IMR-90 (cell line): ENCODE results near the gene TRAP1. TPM values are rescaled to one million over a fixed set of nuclear protein-coding genes. Genes with fewer than 3 reads are reported as not detected.

ENCODE experiments used
- ATAC-seq: fragments of 200-7000 bp; cut with Tn5 transposase; 2 replicates; pipeline ENCODE4 v1.9.1; 2020; ENCODE audit warnings: low read depth, mild to moderate bottlenecking, moderate library complexity
- BruUV-seq: library from RNA; stranded (reverse); fragments of 400-500 nt; replicated peaks from 2 replicates; lab custom pipeline; 2021; lab: Mats Ljungman, UMichigan
- CTCF ChIA-PET: fragments of 300-600 bp; formaldehyde crosslinking; extraction: SDS; loops from one replicate; lab custom pipeline; 2021; ENCODE audit warnings: antibody characterized with exemption; lab: Yijun Ruan, JAX
- POLR2A ChIA-PET: fragments of 300-600 bp; sonication (Branson Sonifier 250); formaldehyde crosslinking; loops from one replicate; lab custom pipeline; 2022; ENCODE audit warnings: antibody characterized with exemption; ENCODE audit not compliant: unreplicated experiment; lab: Charles Lee
- DNase-seq: peaks from one replicate; pipeline ENCODE4 v3.0.0; 2013
- H2AFZ ChIP-seq: replicated peaks from 2 replicates; pipeline ENCODE3; 2013; ENCODE audit warnings: low read length, mild to moderate bottlenecking; ENCODE audit not compliant: poor library complexity
- H2AK5ac ChIP-seq: 2 replicates; pipeline ENCODE4 v1.6.1; 2013; ENCODE audit warnings: low read depth, low read length, inconsistent platforms
- H2AK9ac ChIP-seq: replicated peaks from 2 replicates; pipeline ENCODE3; 2013; ENCODE audit warnings: mild to moderate bottlenecking, low read depth, low read length, moderate library complexity; ENCODE audit not compliant: poor library complexity
- H2BK120ac ChIP-seq: 2 replicates; pipeline ENCODE4 v1.6.1; 2013; ENCODE audit warnings: low read depth, low read length, inconsistent platforms
- H2BK15ac ChIP-seq: 3 replicates; pipeline ENCODE4 v1.6.1; 2013; ENCODE audit warnings: low read depth, low read length, inconsistent platforms
- H2BK20ac ChIP-seq: 2 replicates; pipeline ENCODE4 v1.6.1; 2013; ENCODE audit warnings: low read depth, mild to moderate bottlenecking, inconsistent platforms, low read length, moderate library complexity
- H2BK5ac ChIP-seq: 2 replicates; pipeline ENCODE4 v1.6.1; 2013; ENCODE audit warnings: mild to moderate bottlenecking, low read depth, low read length, inconsistent platforms; ENCODE audit not compliant: poor library complexity, severe bottlenecking
- H3K14ac ChIP-seq: replicated peaks from 2 replicates; pipeline ENCODE4 v1.6.1; 2013; ENCODE audit warnings: low read depth, low read length, inconsistent platforms
- H3K18ac ChIP-seq: 2 replicates; pipeline ENCODE4 v1.6.1; 2013; ENCODE audit warnings: low read depth, low read length, control low read depth
- H3K23ac ChIP-seq: 2 replicates; pipeline ENCODE4 v1.6.1; 2013; ENCODE audit warnings: low read depth, low read length, inconsistent platforms
- H3K27ac ChIP-seq: 2 replicates; pipeline ENCODE4 v1.5.1; 2013; ENCODE audit warnings: mild to moderate bottlenecking, control low read depth, low read length; ENCODE audit not compliant: insufficient read depth
- H3K27me3 ChIP-seq: 2 replicates; pipeline ENCODE4 v1.6.1; 2013; ENCODE audit warnings: low read length; ENCODE audit not compliant: control insufficient read depth, insufficient read depth
- H3K36me3 ChIP-seq: 2 replicates; pipeline ENCODE4 v1.6.1; 2013; ENCODE audit warnings: low read length, mixed read lengths; ENCODE audit not compliant: control insufficient read depth, insufficient read depth
- H3K4ac ChIP-seq: 2 replicates; pipeline ENCODE4 v1.6.1; 2013; ENCODE audit warnings: low read depth, low read length, inconsistent platforms
- H3K4me1 ChIP-seq: 2 replicates; pipeline ENCODE4 v1.6.1; 2013; ENCODE audit warnings: low read length, mixed read lengths; ENCODE audit not compliant: control insufficient read depth, insufficient read depth
- H3K4me2 ChIP-seq: 2 replicates; pipeline ENCODE4 v1.6.1; 2013; ENCODE audit warnings: low read depth, mild to moderate bottlenecking, control low read depth, low read length, moderate library complexity
- H3K4me3 ChIP-seq: 2 replicates; pipeline ENCODE4 v1.5.1; 2013; ENCODE audit warnings: low read depth, mild to moderate bottlenecking, control low read depth, low read length, moderate library complexity; ENCODE audit not compliant: insufficient read depth
- H3K56ac ChIP-seq: 2 replicates; pipeline ENCODE4 v1.6.1; 2013; ENCODE audit warnings: low read length, inconsistent platforms; ENCODE audit not compliant: insufficient read depth; ENCODE audit errors: extremely low read depth
- H3K79me1 ChIP-seq, 2 experiments: 2 replicates each; pipeline ENCODE4 v1.6.1; 2013; ENCODE audit warnings: low read length in 2 of 2, inconsistent platforms in 1 of 2, low read depth in 1 of 2
- H3K9ac ChIP-seq: 2 replicates; pipeline ENCODE4 v1.6.1; 2013; ENCODE audit warnings: low read depth, low read length, control low read depth
- H3K9me1 ChIP-seq: 2 replicates; pipeline ENCODE4 v1.6.1; 2013; ENCODE audit warnings: low read length, inconsistent platforms; ENCODE audit not compliant: insufficient read depth
- H3K9me3 ChIP-seq: 2 replicates; pipeline ENCODE4 v1.6.1; 2013; ENCODE audit warnings: low read length; ENCODE audit not compliant: control insufficient read depth, insufficient read depth
- H4K20me1 ChIP-seq: 2 replicates; pipeline ENCODE4 v1.6.1; 2013; ENCODE audit warnings: low read length, inconsistent platforms; ENCODE audit not compliant: insufficient read depth
- H4K5ac ChIP-seq: 2 replicates; pipeline ENCODE4 v1.6.1; 2013; ENCODE audit warnings: mild to moderate bottlenecking, low read depth, low read length, control low read depth
- H4K8ac ChIP-seq, 2 experiments: 2 replicates each; pipeline ENCODE4 v1.6.1; 2013; ENCODE audit warnings: low read depth in 2 of 2, low read length in 2 of 2, control low read depth in 1 of 2, inconsistent platforms in 1 of 2
- H4K91ac ChIP-seq: 2 replicates; pipeline ENCODE4 v1.6.1; 2013; ENCODE audit warnings: low read depth, low read length, inconsistent platforms; ENCODE audit not compliant: insufficient read depth
- POLR2A ChIP-seq: IDR thresholded peaks from 2 replicates; pipeline ENCODE4 v1.6.1; 2012; ENCODE audit warnings: mild to moderate bottlenecking, low read depth, low read length
- RAD21 ChIP-seq: IDR thresholded peaks from 2 replicates; pipeline ENCODE4 v1.6.1; 2012; ENCODE audit warnings: low read length, improper control_type of control experiment
- WGBS, 2 experiments: methylation state at CpG; one replicate each; pipeline versions ENCODE4 v1.1.5 to v1.1.7; 2013; ENCODE audit warnings: missing lambda C conversion rate in 2 of 2; ENCODE audit not compliant: insufficient read length in 1 of 2; ENCODE audit errors: extremely low coverage in 2 of 2; 5-methylcytosine and 5-hydroxymethylcytosine counted together
- dilution Hi-C: fragments of 300-500 bp; cut with HindIII; formaldehyde crosslinking; loops from one replicate; pipeline ENCODE4 v1.14.3; 2018; ENCODE audit warnings: low sequenced_read_pairs; ENCODE audit not compliant: unreplicated experiment
- in situ Hi-C: fragments of 300-500 bp; cut with MboI; formaldehyde crosslinking; loops from 3 replicates; pipeline ENCODE4 v1.14.3; 2019; ENCODE audit warnings: low sequenced_read_pairs, inconsistent platforms, mixed read lengths
- intact Hi-C: fragments of 100-400 bp; cut with micrococcal nuclease; formaldehyde crosslinking; loops from 2 replicates; pipeline ENCODE4 v1.10.0; 2022
- polyA plus RNA-seq, 3 experiments: library from polyadenylated mRNA; depleted of rRNA; stranded (reverse); fragments of >200 nt; gene quantifications; 2 replicates each; pipeline ENCODE4 v1.2.3, GENCODE V29; 2012; ENCODE audit warnings: low replicate concordance in 1 of 3
- total RNA-seq: library from RNA; depleted of rRNA; stranded (reverse); fragments of >200 nt; gene quantifications from 2 replicates; pipeline ENCODE4 v1.2.3, GENCODE V29; 2012
- TF ChIP-seq, protein P1 (sequence below): fragments of 150-350 bp; IDR thresholded peaks from 2 replicates; pipeline ENCODE4 v1.6.1; 2016; ENCODE audit warnings: low read depth, mild to moderate bottlenecking, low read length, moderate library complexity, borderline replicate concordance

Gene TRAP1
- total and polyA plus RNA-seq, 2 of the 4 experiments (the other 2 are of a cell fraction), result 139 to 145 TPM

DNA sequence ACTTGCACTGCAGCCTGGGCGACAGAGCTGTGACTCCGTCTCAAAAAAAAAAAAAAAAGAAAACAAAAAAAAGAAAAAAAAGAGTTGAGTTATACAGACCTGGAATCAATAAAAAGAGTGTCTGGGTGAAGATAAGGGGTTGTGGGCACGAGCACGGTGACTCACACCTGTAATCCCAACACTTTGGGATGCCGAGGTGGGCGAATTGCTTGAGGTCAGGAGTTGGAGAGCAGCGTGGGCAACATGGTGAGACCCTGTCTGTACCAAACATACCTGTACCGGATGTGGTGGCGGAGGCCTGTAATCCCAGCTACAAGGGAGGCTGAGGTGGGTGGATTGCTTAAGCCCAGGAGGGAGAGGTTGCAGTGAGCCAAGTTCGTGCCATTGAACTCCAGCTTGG, 1.3 kb upstream of the TRAP1 start:
- DNase-seq (no peak), ATAC-seq (no peak)
- BruUV-seq, result no TSS peak
- H2BK120ac ChIP-seq, result no peak overlapping the region
- H2AK9ac ChIP-seq, result peak overlapping the region; percentile 69
- TF ChIP-seq, protein P1, sequence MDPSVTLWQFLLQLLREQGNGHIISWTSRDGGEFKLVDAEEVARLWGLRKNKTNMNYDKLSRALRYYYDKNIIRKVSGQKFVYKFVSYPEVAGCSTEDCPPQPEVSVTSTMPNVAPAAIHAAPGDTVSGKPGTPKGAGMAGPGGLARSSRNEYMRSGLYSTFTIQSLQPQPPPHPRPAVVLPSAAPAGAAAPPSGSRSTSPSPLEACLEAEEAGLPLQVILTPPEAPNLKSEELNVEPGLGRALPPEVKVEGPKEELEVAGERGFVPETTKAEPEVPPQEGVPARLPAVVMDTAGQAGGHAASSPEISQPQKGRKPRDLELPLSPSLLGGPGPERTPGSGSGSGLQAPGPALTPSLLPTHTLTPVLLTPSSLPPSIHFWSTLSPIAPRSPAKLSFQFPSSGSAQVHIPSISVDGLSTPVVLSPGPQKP, result no peak
- no peak for TF ChIP-seq POLR2A
- TF ChIP-seq RAD21, result no peak
- no peak overlapping the region for H3K18ac ChIP-seq
- POLR2A ChIA-PET, result no interaction called here
- peaks cover 5% of the 10 kb centered on the region for H3K36me3 ChIP-seq
- no peaks in the 10 kb centered on the region; the same call in 1 of the 2 replicates for H3K4me1 ChIP-seq
- no peak overlapping the region for H3K4me2 ChIP-seq
- H3K9me3 ChIP-seq, result no peaks in the 10 kb centered on the region
- H3K79me1 ChIP-seq, result peaks cover 21 to 39% of the 10 kb centered on the region in 2 experiments
- intact Hi-C loops (no loop called here), in situ Hi-C loops (no loop called here), dilution Hi-C loops (no loop called here)
- no peak overlapping the region; a peak in 1 of 4 replicates for H4K8ac ChIP-seq
- H3K14ac ChIP-seq, result no peak overlapping the region
- H3K23ac ChIP-seq, result no peak overlapping the region
- no peak overlapping the region for H2BK5ac ChIP-seq
- CTCF ChIA-PET, result interaction anchor here (1.4 kb wide), 1 partner anchor 221 kb away, joined by 3 read pairs; no protein-coding TSS in a partner anchor
- H2AFZ ChIP-seq, result no peak overlapping the region
- H3K27me3 ChIP-seq, result no peaks in the 10 kb centered on the region
- H4K20me1 ChIP-seq, result peaks cover 4% of the 10 kb centered on the region
- H3K4me3 ChIP-seq, result no peak overlapping the region
- no peak overlapping the region for H3K4ac ChIP-seq
- H2AK5ac ChIP-seq, result 0 out of 2 replicates have a peak overlapping the region, but pooled peaks have one; percentile 13
- H3K9ac ChIP-seq, result no peak overlapping the region
- no peak overlapping the region for H3K56ac ChIP-seq
- no peak overlapping the region for H2BK15ac ChIP-seq
- H4K5ac ChIP-seq, result no peak overlapping the region
- H3K9me1 ChIP-seq, result peaks cover 6% of the 10 kb centered on the region; the same call in 1 of the 2 replicates
- no CpG with 5 or more reads among the region's 10 CpGs for WGBS, 2 experiments
- no peak overlapping the region for H2BK20ac ChIP-seq
- H4K91ac ChIP-seq, result no peak overlapping the region
- H3K27ac ChIP-seq, result no peak overlapping the region
